Peyer's patch (tissue), 4 donors: ENCODE results near the gene NLRP12. TPM values are rescaled to one million over a fixed set of nuclear protein-coding genes. Genes with fewer than 3 reads are reported as not detected.

ENCODE experiments used
- DNase-seq, 3 donors: peaks; one replicate each; pipeline ENCODE4 v3.0.0-alpha.2; 2017 to 2019
- H3K27ac ChIP-seq, 4 donors: fragments of 200-600 bp; sonication (generic); one replicate each; pipeline ENCODE4 v1.5.1; 2016 to 2019
- H3K27me3 ChIP-seq, 2 donors: fragments of 200-600 bp; sonication (generic); one replicate each; pipeline ENCODE4 v1.5.1; 2019
- H3K36me3 ChIP-seq, 3 donors: fragments of 200-600 bp; sonication (generic); one replicate each; pipeline ENCODE4 v1.5.1; 2016 to 2019
- H3K4me1 ChIP-seq, 4 donors: fragments of 200-600 bp; sonication (generic); one replicate each; pipeline ENCODE4 v1.5.1; 2016 to 2019
- H3K4me3 ChIP-seq, 4 donors: fragments of 200-600 bp; sonication (generic); 1 replicate in 3 of 4; 2 replicates in 1 of 4; pipeline ENCODE4 v1.5.1; 2016 to 2019; ENCODE audit warnings: mild to moderate bottlenecking in 1 of 4
- H3K9me3 ChIP-seq, 4 donors: fragments of 200-600 bp; sonication (generic); one replicate each; pipeline ENCODE4 v1.5.1; 2016 to 2019; ENCODE audit warnings: mild to moderate bottlenecking in 1 of 4
- POLR2A ChIP-seq, 2 donors: fragments of 450-650 bp; IDR thresholded peaks; one replicate each; pipeline ENCODE4 v1.5.1; 2017; ENCODE audit warnings: antibody characterized with exemption in 2 of 2, mild to moderate bottlenecking in 2 of 2, moderate library complexity in 2 of 2
- total RNA-seq, 4 donors: library from RNA; depleted of rRNA; stranded (reverse); fragments of >200 nt; gene quantifications; one replicate each; pipeline ENCODE4 v1.1.0, GENCODE V29; 2016
- TF ChIP-seq, protein P1 (sequence below), 6 experiments: fragments of 450-650 bp in 4 of 6; fragments of 200-600 bp in 2 of 6; sonication (generic) in 1 of 6; IDR thresholded peaks; one replicate each; pipeline ENCODE4 v1.5.1; 2017 to 2019; ENCODE audit warnings: antibody characterized with exemption in 6 of 6, mild to moderate bottlenecking in 3 of 6, moderate library complexity in 1 of 6

The NLRP12 gene
- total RNA-seq, 4 donors from 2014 or later, result 0.67 TPM; not detected in 3

- no peak for DNase-seq
- H3K4me3 ChIP-seq, result no peak overlapping the region
- TF ChIP-seq, protein P1, sequence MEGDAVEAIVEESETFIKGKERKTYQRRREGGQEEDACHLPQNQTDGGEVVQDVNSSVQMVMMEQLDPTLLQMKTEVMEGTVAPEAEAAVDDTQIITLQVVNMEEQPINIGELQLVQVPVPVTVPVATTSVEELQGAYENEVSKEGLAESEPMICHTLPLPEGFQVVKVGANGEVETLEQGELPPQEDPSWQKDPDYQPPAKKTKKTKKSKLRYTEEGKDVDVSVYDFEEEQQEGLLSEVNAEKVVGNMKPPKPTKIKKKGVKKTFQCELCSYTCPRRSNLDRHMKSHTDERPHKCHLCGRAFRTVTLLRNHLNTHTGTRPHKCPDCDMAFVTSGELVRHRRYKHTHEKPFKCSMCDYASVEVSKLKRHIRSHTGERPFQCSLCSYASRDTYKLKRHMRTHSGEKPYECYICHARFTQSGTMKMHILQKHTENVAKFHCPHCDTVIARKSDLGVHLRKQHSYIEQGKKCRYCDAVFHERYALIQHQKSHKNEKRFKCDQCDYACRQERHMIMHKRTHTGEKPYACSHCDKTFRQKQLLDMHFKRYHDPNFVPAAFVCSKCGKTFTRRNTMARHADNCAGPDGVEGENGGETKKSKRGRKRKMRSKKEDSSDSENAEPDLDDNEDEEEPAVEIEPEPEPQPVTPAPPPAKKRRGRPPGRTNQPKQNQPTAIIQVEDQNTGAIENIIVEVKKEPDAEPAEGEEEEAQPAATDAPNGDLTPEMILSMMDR (IDR thresholded peaks at IDR 0.05), result no peak
- TF ChIP-seq POLR2A (IDR thresholded peaks at IDR 0.05), result no peak
Measured at GRCh38 chr19:53823380-53824120, 564 bp downstream of the NLRP12 start.

DNA sequence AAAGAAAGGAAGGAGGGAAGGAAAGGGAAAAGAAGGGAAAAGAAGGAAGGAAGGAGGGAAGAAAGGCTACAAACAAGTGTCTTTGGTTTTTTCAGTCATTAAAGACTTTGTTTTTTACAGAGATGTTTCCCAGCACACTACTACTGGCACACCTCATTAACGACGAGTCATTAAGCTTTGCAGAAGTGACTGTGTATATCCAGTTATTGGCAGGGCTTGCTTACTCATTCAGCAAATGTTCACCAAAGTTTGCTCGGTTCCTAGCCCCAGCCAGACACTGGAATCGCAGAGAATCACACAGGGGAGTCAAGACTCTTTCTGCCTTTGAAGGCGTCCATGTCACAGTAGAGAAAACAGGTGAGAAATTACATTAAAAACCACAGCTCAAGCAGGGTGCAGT, 4.3 kb downstream of the NLRP12 start:
- no peaks in the 10 kb centered on the region for H3K4me1 ChIP-seq
- no peak overlapping the region for H3K4me3 ChIP-seq
- DNase-seq, result no peak
- no peak for TF ChIP-seq POLR2A (IDR thresholded peaks at IDR 0.05)
- TF ChIP-seq, protein P1 (IDR thresholded peaks at IDR 0.05), result no peak
- no peaks in the 10 kb centered on the region for H3K9me3 ChIP-seq
- no peak overlapping the region for H3K27ac ChIP-seq
- H3K27me3 ChIP-seq, result no peaks in the 10 kb centered on the region
- H3K36me3 ChIP-seq, result no peaks in the 10 kb centered on the region

More at GRCh38 chr19:53823380-53824120, 564 bp downstream of the NLRP12 start:
- H3K27me3 ChIP-seq, result no peaks in the 10 kb centered on the region
- no peaks in the 10 kb centered on the region for H3K4me1 ChIP-seq
- H3K36me3 ChIP-seq, result no peaks in the 10 kb centered on the region
- no peak overlapping the region for H3K27ac ChIP-seq
- no peaks in the 10 kb centered on the region for H3K9me3 ChIP-seq

DNA sequence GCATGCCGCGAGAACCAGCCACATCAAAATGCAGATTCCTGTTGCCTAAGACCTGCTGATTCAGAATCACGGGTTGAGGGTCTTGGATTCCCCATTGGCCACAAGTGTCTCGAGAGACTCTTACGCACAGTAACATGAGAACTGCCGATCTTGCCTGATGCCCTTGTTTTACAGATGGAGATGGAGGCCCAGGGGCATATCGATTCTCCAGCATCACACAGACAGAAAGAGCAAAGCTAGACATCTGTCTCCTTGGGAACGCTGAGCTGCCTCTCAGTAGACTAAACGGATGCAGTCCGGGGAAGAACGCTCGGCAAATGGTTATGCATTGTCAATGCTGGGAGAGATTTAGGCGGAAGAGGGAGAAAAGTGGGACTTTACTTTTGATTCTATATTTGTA, 5.4 kb downstream of the NLRP12 start:
- Histone ChIP-seq H3K4me1 (no peaks in the 10 kb centered on the region), H3K36me3 (no peaks in the 10 kb centered on the region), H3K4me3 (no peak overlapping the region), H3K27me3 (no peaks in the 10 kb centered on the region), H3K27ac (no peak overlapping the region), H3K9me3 (no peaks in the 10 kb centered on the region)
- TF ChIP-seq POLR2A (IDR thresholded peaks at IDR 0.05), result no peak
- TF ChIP-seq, protein P1 (IDR thresholded peaks at IDR 0.05), result no peak
- no peak for DNase-seq

DNA sequence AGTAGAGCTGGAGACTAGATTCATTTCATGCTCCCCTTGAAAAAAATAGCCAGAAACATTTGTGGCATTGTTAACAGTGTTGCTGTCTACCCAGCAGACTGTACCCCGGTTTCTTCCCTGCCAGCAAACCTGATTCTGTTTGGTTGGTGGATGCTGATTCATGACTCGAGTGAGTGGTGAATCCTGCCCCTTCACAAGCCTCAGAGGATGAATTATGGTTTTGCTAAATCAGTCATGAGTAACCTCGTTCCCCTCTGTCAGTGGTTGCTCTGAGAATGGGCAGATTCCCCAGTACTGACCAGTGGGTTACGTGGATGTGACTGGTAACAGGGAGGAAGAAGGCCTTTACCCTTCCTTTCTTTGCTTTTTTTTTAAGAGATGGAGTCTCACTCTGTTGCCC, 10.1 kb downstream of the NLRP12 start:
- Histone ChIP-seq H3K4me1 (no peaks in the 10 kb centered on the region), H3K27ac (no peak overlapping the region), H3K4me3 (no peak overlapping the region), H3K9me3 (no peaks in the 10 kb centered on the region), H3K27me3 (no peaks in the 10 kb centered on the region), H3K36me3 (no peaks in the 10 kb centered on the region)
- TF ChIP-seq, protein P1 (IDR thresholded peaks at IDR 0.05), result no peak
- TF ChIP-seq POLR2A (IDR thresholded peaks at IDR 0.05), result no peak
- DNase-seq, result no peak

- no peaks in the 10 kb centered on the region for H3K9me3 ChIP-seq
- no peak for DNase-seq
- H3K27ac ChIP-seq, result no peak overlapping the region
- no peak overlapping the region for H3K4me3 ChIP-seq
- no peaks in the 10 kb centered on the region for H3K36me3 ChIP-seq
- TF ChIP-seq, protein P1 (IDR thresholded peaks at IDR 0.05), result no peak
- no peak for TF ChIP-seq POLR2A (IDR thresholded peaks at IDR 0.05)
- H3K4me1 ChIP-seq, result no peaks in the 10 kb centered on the region
- H3K27me3 ChIP-seq, result no peaks in the 10 kb centered on the region
Measured at GRCh38 chr19:53812335-53812734, 11.8 kb downstream of the NLRP12 start.
